Fibroblast of peridontal ligament (primary cell): ENCODE results near the gene OR6C2.
"Not testable (repeated sequence)": the region's sequence is repeated elsewhere in the genome, so short reads cannot be mapped to it uniquely, and the experiment has no call there.

ENCODE experiments used
- DNase-seq: peaks from one replicate; pipeline ENCODE4 v3.0.0-alpha.2; 2010; ENCODE audit errors: extremely low read depth

OR6C2 gene

GRCh38 chr12:55443776-55444175 is at the start of gene OR6C2:
Gene OR6C2, plus strand, starts transcription at chr12:55444076. Its CDS starts 8,138 bp downstream, at chr12:55452214.
- DNase-seq, result no peak

GRCh38 chr12:55396326-55396725 is 47.5 kb upstream of the OR6C2 start:
- no peak for DNase-seq

GRCh38 chr12:55400229-55400628 is 43.6 kb upstream of the OR6C2 start, which contains the start of gene OR6C65:
Gene OR6C65, plus strand, starts transcription at chr12:55400529. Its CDS starts 0 bp downstream, at chr12:55400529.
- no peak for DNase-seq

- DNase-seq, result no peak
Observed at GRCh38 chr12:55407866-55408265, 36.0 kb upstream of the OR6C2 start.

- not testable (repeated sequence) for DNase-seq
Observed at GRCh38 chr12:55409133-55409532, 34.7 kb upstream of the OR6C2 start.

- not testable (repeated sequence) for DNase-seq
Observed at GRCh38 chr12:55412138-55412537, 31.7 kb upstream of the OR6C2 start.

- DNase-seq, result not testable (repeated sequence)
Observed at GRCh38 chr12:55413498-55414388, 30.1 kb upstream of the OR6C2 start.

- DNase-seq, result not testable (repeated sequence)
Observed at GRCh38 chr12:55414396-55414823, 29.5 kb upstream of the OR6C2 start.

GRCh38 chr12:55414889-55415288 is 29.0 kb upstream of the OR6C2 start:
- DNase-seq, result not testable (repeated sequence)

- DNase-seq, result no peak
Observed at GRCh38 chr12:55416961-55417360, 26.9 kb upstream of the OR6C2 start.

GRCh38 chr12:55420307-55420962 is 23.4 kb upstream of the OR6C2 start:
- DNase-seq, result no peak

- no peak for DNase-seq
Observed at GRCh38 chr12:55425954-55426353, 17.9 kb upstream of the OR6C2 start, which contains the start of gene OR6C76. Gene OR6C76, plus strand, starts transcription at chr12:55426254. Its CDS starts 0 bp downstream, at chr12:55426254.

GRCh38 chr12:55428331-55429243 is 15.3 kb upstream of the OR6C2 start:
- DNase-seq, result no peak

GRCh38 chr12:55441233-55441632 is 2.6 kb upstream of the OR6C2 start:
- DNase-seq, result not testable (repeated sequence)

GRCh38 chr12:55445357-55445756 is 1.5 kb downstream of the OR6C2 start:
- no peak for DNase-seq

GRCh38 chr12:55446326-55446725 is 2.5 kb downstream of the OR6C2 start:
- no peak for DNase-seq

- DNase-seq, result no peak
Observed at GRCh38 chr12:55448825-55449224, 4.9 kb downstream of the OR6C2 start.

- DNase-seq, result not testable (repeated sequence)
Observed at GRCh38 chr12:55464926-55465325, 21.1 kb downstream of the OR6C2 start.

GRCh38 chr12:55467836-55468235 is 24.0 kb downstream of the OR6C2 start:
- no peak for DNase-seq

- DNase-seq, result no peak
Observed at GRCh38 chr12:55469291-55469690, 25.4 kb downstream of the OR6C2 start.

- no peak for DNase-seq
Observed at GRCh38 chr12:55470088-55470829, 26.4 kb downstream of the OR6C2 start, which contains the start of gene OR6C70. Gene OR6C70, minus strand, starts transcription at chr12:55470138. Its CDS starts 0 bp downstream, at chr12:55470138.
